ENCODE data around the gene DFFA. TPM values are rescaled to one million over a fixed set of nuclear protein-coding genes. Genes with fewer than 3 reads are reported as not detected.
"Not testable (repeated sequence)": the region's sequence is repeated elsewhere in the genome, so short reads cannot be mapped to it uniquely, and the experiment has no call there.

DFFA gene
- total RNA-seq, 4 donors from 2014 or later = 20.2 to 32.3 (median 29.3) TPM

DNA sequence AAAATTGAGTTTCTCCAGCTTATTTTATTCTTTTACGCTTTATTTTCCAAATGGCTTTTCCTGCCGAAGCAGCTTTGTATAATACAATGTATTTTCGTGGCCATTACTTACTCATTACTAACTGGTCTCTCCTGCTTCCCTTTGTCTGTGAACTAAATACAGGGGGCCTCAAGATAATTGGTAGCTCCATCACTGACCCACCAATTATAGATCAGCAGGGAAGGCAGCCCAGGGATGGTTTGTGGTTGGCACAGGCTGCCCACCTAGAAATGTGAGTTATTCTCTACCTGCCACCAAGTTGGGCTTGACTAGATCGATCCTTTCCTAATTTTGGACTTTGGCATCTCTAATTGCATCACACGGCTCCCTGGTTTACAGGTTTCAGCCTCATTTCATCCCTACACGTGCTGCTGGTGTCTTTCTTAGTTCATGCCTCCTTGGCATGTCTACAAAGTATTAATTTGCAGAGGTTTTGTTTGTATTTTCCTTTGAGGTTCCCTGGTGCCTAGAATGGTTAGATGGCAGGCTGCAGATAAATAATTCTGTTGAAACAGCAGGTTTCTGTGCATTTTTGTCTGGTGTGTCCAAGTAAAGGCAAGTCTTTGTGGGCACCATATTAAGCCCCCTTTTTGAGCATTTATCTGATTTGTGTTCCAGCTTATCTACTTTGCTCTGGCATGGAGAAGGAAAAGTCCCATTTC is 37.6 kb upstream of the DFFA start:
- no peak overlapping the region for H3K4me3 ChIP-seq
- H3K36me3 ChIP-seq = no peaks in the 10 kb centered on the region
- no peaks in the 10 kb centered on the region for H3K9me3 ChIP-seq
- no peaks in the 10 kb centered on the region for H3K27me3 ChIP-seq
- peaks cover 0 to 64% (median 12%) of the 10 kb centered on the region in 3 donors for H3K4me1 ChIP-seq
- TF ChIP-seq, protein P1, sequence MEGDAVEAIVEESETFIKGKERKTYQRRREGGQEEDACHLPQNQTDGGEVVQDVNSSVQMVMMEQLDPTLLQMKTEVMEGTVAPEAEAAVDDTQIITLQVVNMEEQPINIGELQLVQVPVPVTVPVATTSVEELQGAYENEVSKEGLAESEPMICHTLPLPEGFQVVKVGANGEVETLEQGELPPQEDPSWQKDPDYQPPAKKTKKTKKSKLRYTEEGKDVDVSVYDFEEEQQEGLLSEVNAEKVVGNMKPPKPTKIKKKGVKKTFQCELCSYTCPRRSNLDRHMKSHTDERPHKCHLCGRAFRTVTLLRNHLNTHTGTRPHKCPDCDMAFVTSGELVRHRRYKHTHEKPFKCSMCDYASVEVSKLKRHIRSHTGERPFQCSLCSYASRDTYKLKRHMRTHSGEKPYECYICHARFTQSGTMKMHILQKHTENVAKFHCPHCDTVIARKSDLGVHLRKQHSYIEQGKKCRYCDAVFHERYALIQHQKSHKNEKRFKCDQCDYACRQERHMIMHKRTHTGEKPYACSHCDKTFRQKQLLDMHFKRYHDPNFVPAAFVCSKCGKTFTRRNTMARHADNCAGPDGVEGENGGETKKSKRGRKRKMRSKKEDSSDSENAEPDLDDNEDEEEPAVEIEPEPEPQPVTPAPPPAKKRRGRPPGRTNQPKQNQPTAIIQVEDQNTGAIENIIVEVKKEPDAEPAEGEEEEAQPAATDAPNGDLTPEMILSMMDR (IDR thresholded peaks at IDR 0.05) = no peak
- TF ChIP-seq EP300 (IDR thresholded peaks at IDR 0.05) = no peak
- TF ChIP-seq POLR2A (IDR thresholded peaks at IDR 0.05) = no peak
- no peak for TF ChIP-seq POLR2AphosphoS5 (IDR thresholded peaks at IDR 0.05)
- 75 to 94% methylated on average over 3 to 6 of the region's 6 CpGs for WGBS, 2 donors (ENCODE audit: low coverage in 1 of 2)
- peak overlapping the region in 1 of 4 donors; percentile 37 for H3K27ac ChIP-seq
- ATAC-seq = no peak

DNA sequence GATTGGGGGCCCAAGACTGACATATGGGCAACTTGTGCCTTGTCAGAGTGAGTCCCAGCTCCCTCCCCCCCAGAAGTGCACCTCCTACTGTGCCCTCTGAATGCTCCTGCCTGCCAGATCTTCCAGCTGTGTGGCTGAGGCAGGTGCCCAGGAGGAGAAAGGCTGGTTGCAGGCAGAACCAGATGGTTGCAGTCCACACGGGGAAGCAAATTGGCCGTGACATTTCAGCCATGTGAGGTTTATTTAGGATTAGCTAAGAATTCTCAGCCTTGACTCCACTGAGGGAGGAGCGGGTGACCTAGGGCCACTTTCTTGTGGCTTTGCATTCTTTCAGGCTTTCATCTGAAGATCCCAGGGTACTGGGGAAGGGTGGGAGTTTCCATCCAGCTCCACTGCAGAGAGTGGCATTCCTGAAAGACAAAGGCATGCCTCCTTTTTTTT is 36.2 kb upstream of the DFFA start:
- Histone ChIP-seq H3K27me3 (no peaks in the 10 kb centered on the region), H3K4me1 (peaks cover 0 to 50% (median 9%) of the 10 kb centered on the region in 3 donors), H3K9me3 (no peaks in the 10 kb centered on the region), H3K27ac (no peak overlapping the region), H3K4me3 (no peak overlapping the region), H3K36me3 (no peaks in the 10 kb centered on the region)
- WGBS, 2 donors (ENCODE audit: low coverage in 1 of 2) = no CpG with 5 or more reads among the region's 3 CpGs
- TF ChIP-seq EP300 (IDR thresholded peaks at IDR 0.05) (no peak), POLR2AphosphoS5 (IDR thresholded peaks at IDR 0.05) (no peak), POLR2A (IDR thresholded peaks at IDR 0.05) (no peak)
- ATAC-seq = no peak

GRCh38 chr1:10507111-10507879 is 35.0 kb upstream of the DFFA start:
- Histone ChIP-seq H3K9me3 (no peaks in the 10 kb centered on the region), H3K4me3 (no peak overlapping the region), H3K27me3 (no peaks in the 10 kb centered on the region), H3K36me3 (no peaks in the 10 kb centered on the region), H3K27ac (no peak overlapping the region), H3K4me1 (peaks cover 0 to 41% (median 7%) of the 10 kb centered on the region in 3 donors)
- 33 to 43% methylated on average over 3 to 7 of the region's 17 CpGs for WGBS, 2 donors (ENCODE audit: low coverage in 1 of 2)
- TF ChIP-seq EP300 (IDR thresholded peaks at IDR 0.05) = no peak
- no peak for TF ChIP-seq POLR2AphosphoS5 (IDR thresholded peaks at IDR 0.05)
- TF ChIP-seq POLR2A (IDR thresholded peaks at IDR 0.05) = no peak
- TF ChIP-seq, protein P1 (IDR thresholded peaks at IDR 0.05) = peak; percentile 48 to 92 (median 74)
- peak; percentile 85 for ATAC-seq

GRCh38 chr1:10506677-10507047 is 34.3 kb upstream of the DFFA start:
- H3K36me3 ChIP-seq = no peaks in the 10 kb centered on the region
- no peak overlapping the region for H3K4me3 ChIP-seq
- H3K27ac ChIP-seq = no peak overlapping the region
- peaks cover 0 to 37% (median 7%) of the 10 kb centered on the region in 3 donors for H3K4me1 ChIP-seq
- H3K9me3 ChIP-seq = no peaks in the 10 kb centered on the region
- ATAC-seq = no peak
- 67 to 85% methylated on average over 2 to 4 of the region's 4 CpGs for WGBS, 2 donors (ENCODE audit: low coverage in 1 of 2)
- TF ChIP-seq POLR2A (IDR thresholded peaks at IDR 0.05) (no peak), EP300 (IDR thresholded peaks at IDR 0.05) (no peak), POLR2AphosphoS5 (IDR thresholded peaks at IDR 0.05) (no peak)
- TF ChIP-seq, protein P1 (IDR thresholded peaks at IDR 0.05) = no peak
- H3K27me3 ChIP-seq = no peaks in the 10 kb centered on the region

DNA sequence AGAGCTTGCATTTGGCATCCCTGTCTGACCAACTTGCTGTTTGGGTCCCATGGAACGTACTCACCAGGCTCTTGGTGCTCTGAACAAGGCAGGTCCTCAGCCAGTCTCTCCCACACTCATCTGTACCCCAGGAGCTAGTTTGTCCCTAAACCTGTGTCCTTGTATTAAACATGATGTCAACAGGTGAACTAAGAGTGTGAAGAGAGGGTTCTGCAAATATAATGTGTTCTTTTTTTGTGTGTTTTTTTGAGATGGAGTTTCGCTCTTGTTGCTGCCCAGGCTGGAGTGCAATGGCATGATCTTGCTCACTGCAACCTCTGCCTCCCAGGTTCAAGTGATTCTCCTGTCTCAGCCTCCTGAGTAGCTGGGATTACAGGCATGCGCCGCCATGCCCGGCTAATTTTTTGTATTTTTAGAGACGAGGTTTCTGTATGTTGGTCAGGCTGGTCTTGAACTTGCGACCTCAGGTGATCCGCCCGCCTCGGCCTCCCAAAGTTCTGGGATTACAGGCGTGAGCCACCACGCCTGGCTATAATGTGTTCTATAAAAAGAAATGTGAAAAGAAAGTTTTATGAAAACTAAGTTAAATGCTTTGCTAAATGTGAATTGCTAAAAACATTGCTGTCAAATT is 33.8 kb upstream of the DFFA start:
- WGBS, 2 donors (ENCODE audit: low coverage in 1 of 2) = 85 to 95% methylated on average over 3 to 7 of the region's 12 CpGs
- not testable (repeated sequence) for H3K4me3 ChIP-seq, H3K27ac ChIP-seq, H3K36me3 ChIP-seq, H3K27me3 ChIP-seq, ATAC-seq, H3K9me3 ChIP-seq
- H3K4me1 ChIP-seq = peaks cover 0 to 32% (median 7%) of the 10 kb centered on the region in 3 donors
